ENCODE data around the gene CA12.

The CA12 gene

GRCh38 chr15:63292241-63292640, 89.4 kb downstream of the CA12 start:
- Histone ChIP-seq H3K79me2 (no peaks in the 10 kb centered on the region), H3K9me3 (ENCODE audit: control insufficient read depth, low read length) (no peaks in the 10 kb centered on the region), H3K4me2 (ENCODE audit: low read length) (no peak overlapping the region), H3K9ac (no peak overlapping the region), H3K4me3 (ENCODE audit: low read depth, low read length) (no peak overlapping the region), H2AFZ (no peak overlapping the region), H3K27ac (no peak overlapping the region), H3K27me3 (ENCODE audit: control insufficient read depth, insufficient read depth, low read length) (no peaks in the 10 kb centered on the region), H3K36me3 (ENCODE audit: control insufficient read depth, insufficient read depth, low read length) (no peaks in the 10 kb centered on the region), H3K4me1 (no peaks in the 10 kb centered on the region)
- TF ChIP-seq, protein P1, sequence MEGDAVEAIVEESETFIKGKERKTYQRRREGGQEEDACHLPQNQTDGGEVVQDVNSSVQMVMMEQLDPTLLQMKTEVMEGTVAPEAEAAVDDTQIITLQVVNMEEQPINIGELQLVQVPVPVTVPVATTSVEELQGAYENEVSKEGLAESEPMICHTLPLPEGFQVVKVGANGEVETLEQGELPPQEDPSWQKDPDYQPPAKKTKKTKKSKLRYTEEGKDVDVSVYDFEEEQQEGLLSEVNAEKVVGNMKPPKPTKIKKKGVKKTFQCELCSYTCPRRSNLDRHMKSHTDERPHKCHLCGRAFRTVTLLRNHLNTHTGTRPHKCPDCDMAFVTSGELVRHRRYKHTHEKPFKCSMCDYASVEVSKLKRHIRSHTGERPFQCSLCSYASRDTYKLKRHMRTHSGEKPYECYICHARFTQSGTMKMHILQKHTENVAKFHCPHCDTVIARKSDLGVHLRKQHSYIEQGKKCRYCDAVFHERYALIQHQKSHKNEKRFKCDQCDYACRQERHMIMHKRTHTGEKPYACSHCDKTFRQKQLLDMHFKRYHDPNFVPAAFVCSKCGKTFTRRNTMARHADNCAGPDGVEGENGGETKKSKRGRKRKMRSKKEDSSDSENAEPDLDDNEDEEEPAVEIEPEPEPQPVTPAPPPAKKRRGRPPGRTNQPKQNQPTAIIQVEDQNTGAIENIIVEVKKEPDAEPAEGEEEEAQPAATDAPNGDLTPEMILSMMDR (IDR thresholded peaks at IDR 0.05): no peak

DNA sequence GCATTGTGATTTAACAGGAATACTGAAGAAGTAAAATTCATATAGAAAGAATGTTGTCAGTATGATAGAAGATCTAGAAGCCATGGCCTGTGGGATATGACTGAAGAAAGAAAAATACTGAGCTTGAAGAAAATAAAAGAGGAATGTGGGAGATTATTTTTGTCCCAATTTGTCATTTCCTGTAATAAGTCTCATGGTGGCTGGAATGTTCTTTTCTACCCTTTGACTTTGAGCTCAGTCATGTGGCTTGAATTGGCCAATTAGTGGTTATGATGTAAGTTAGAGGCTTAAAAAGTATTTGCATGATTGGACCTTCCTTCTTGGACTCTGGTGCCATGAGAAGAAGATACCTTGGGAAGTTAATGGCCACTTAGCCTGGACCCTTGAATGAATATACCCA, 90.1 kb downstream of the CA12 start:
- Histone ChIP-seq H2AFZ (no peak overlapping the region), H3K4me2 (ENCODE audit: low read length) (no peak overlapping the region), H3K4me3 (ENCODE audit: low read depth, low read length) (no peak overlapping the region), H3K9ac (no peak overlapping the region), H3K36me3 (ENCODE audit: control insufficient read depth, insufficient read depth, low read length) (no peaks in the 10 kb centered on the region), H3K27ac (no peak overlapping the region), H3K27me3 (ENCODE audit: control insufficient read depth, insufficient read depth, low read length) (no peaks in the 10 kb centered on the region), H3K79me2 (no peaks in the 10 kb centered on the region), H3K4me1 (no peaks in the 10 kb centered on the region), H3K9me3 (ENCODE audit: control insufficient read depth, low read length) (no peaks in the 10 kb centered on the region)
- TF ChIP-seq, protein P1 (IDR thresholded peaks at IDR 0.05): no peak

DNA sequence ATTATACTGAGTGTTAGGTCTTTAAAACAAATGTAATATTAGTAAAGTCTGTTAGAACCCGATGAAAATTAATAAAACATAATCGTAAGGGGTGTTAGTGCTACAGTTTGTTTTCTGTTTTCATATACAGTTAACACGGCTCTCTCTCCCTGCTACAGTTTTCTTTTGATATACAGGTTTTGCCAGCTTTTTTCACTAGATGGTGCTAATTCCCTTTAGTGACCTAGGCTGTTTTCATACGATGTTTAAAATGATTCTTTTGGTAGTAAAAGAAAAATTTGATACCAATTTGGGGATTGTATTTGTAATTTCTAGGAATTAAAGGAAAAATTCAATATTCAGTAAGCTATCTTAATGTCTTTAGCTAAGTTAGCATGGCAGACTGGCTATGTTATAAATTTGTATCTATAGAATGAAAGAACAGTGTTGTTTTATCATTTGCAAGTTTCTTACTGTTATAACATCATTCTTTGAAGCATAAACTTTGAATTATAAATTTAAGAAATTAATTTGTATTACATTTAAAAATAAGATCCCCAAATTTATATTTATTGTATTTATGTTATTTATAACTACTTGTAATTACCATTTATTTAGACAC, 92.8 kb downstream of the CA12 start:
- Histone ChIP-seq H3K79me2 (no peaks in the 10 kb centered on the region), H3K27ac (no peak overlapping the region), H3K27me3 (ENCODE audit: control insufficient read depth, insufficient read depth, low read length) (no peaks in the 10 kb centered on the region), H2AFZ (no peak overlapping the region), H3K9ac (no peak overlapping the region), H3K4me3 (ENCODE audit: low read depth, low read length) (no peak overlapping the region), H3K36me3 (ENCODE audit: control insufficient read depth, insufficient read depth, low read length) (no peaks in the 10 kb centered on the region), H3K4me1 (no peaks in the 10 kb centered on the region), H3K9me3 (ENCODE audit: control insufficient read depth, low read length) (no peaks in the 10 kb centered on the region), H3K4me2 (ENCODE audit: low read length) (no peak overlapping the region)
- TF ChIP-seq, protein P1 (IDR thresholded peaks at IDR 0.05): peak; percentile 42

DNA sequence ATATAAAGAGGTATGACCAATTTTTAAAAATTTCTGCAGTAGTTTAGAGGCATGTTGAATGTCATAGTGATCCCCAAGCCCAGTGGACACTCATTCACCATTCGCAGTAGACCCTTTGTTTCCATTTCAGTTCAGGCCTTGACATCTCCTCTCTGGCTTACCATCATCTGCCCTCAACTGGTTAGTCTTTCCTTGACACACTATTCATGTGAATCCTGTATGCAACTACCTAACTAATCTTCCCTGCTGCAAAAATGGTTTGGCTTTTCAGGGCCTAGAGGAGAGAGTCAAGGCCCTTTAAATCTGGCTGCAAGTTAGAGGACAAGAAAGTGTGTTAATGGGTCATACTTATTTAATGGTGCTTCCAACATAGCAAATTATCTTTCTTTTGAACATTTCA, 93.3 kb downstream of the CA12 start:
- TF ChIP-seq, protein P1 (IDR thresholded peaks at IDR 0.05): no peak
- Histone ChIP-seq H3K4me2 (ENCODE audit: low read length) (no peak overlapping the region), H3K27ac (no peak overlapping the region), H3K9ac (no peak overlapping the region), H3K4me3 (ENCODE audit: low read depth, low read length) (no peak overlapping the region), H2AFZ (no peak overlapping the region), H3K36me3 (ENCODE audit: control insufficient read depth, insufficient read depth, low read length) (no peaks in the 10 kb centered on the region), H3K9me3 (ENCODE audit: control insufficient read depth, low read length) (no peaks in the 10 kb centered on the region), H3K27me3 (ENCODE audit: control insufficient read depth, insufficient read depth, low read length) (no peaks in the 10 kb centered on the region), H3K4me1 (no peaks in the 10 kb centered on the region), H3K79me2 (no peaks in the 10 kb centered on the region)

DNA sequence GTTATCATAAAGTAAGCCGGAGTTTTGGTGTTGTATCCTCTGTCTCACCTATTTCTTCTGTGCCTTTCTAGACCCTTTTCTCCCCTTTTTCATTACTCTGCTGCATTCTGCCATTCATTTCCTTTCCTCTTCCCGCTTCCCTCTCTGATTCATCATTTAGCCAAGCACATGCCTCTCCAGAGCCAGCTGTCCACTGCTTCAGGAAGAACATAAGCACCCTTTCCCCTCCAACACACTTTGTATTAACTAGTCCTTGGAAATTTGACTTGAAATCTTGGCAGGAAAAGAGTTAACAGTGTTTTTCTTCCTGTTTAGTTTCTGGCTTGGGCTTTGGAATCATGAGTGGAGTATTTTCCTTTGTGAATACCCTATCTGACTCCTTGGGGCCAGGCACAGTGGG, 94.5 kb downstream of the CA12 start:
- Histone ChIP-seq H3K27me3 (ENCODE audit: control insufficient read depth, insufficient read depth, low read length) (no peaks in the 10 kb centered on the region), H3K4me1 (no peaks in the 10 kb centered on the region), H3K9ac (no peak overlapping the region), H3K4me2 (ENCODE audit: low read length) (no peak overlapping the region), H3K9me3 (ENCODE audit: control insufficient read depth, low read length) (no peaks in the 10 kb centered on the region), H3K79me2 (no peaks in the 10 kb centered on the region), H3K4me3 (ENCODE audit: low read depth, low read length) (no peak overlapping the region), H3K36me3 (ENCODE audit: control insufficient read depth, insufficient read depth, low read length) (no peaks in the 10 kb centered on the region), H3K27ac (no peak overlapping the region), H2AFZ (no peak overlapping the region)
- TF ChIP-seq, protein P1 (IDR thresholded peaks at IDR 0.05): no peak
